SK-N-SH (cell line): ENCODE results near the gene CAMKMT. TPM values are rescaled to one million over a fixed set of nuclear protein-coding genes. Genes with fewer than 3 reads are reported as not detected.

Experiments
- CTCF ChIA-PET: fragments of 300-600, 350-600 bp; formaldehyde crosslinking; extraction: SDS; loops from one replicate; lab custom pipeline; 2021; lab: Yijun Ruan, JAX
- POLR2A ChIA-PET: fragments of 350-600 bp; sonication (Branson Sonifier 250); formaldehyde crosslinking; extraction: SDS; loops from one replicate; lab custom pipeline; 2020; ENCODE audit warnings: antibody characterized with exemption, inconsistent platforms; lab: Yijun Ruan, JAX
- DNase-seq: peaks from one replicate; pipeline ENCODE4 v3.0.0; 2012
- H2AFZ ChIP-seq: fragments of 200-600 bp; sonication (generic); 2 replicates; pipeline ENCODE4 v1.8.1; 2016; ENCODE audit warnings: antibody characterized with exemption, mild to moderate bottlenecking, low read depth
- H3F3A ChIP-seq: fragments of 200-600 bp; sonication (generic); replicated peaks from 2 replicates; pipeline ENCODE3; 2016; ENCODE audit warnings: antibody characterized with exemption, mild to moderate bottlenecking; ENCODE audit not compliant: insufficient read depth
- H3K27ac ChIP-seq, 2 experiments: fragments of 200-500 bp in 1 of 2; fragments of 200-600 bp in 1 of 2; sonication (Bioruptor generic) in 1 of 2; sonication (generic), shearing (Covaris generic) in 1 of 2; 2 replicates each; pipeline versions ENCODE4 v1.5.1 to v1.6.1; 2014 to 2016; ENCODE audit warnings: low read depth in 2 of 2, inconsistent platforms in 1 of 2, low read length in 1 of 2, mild to moderate bottlenecking in 1 of 2, mixed read lengths in 1 of 2
- H3K27me3 ChIP-seq: fragments of 200-600 bp; sonication (generic), shearing (Covaris generic); 2 replicates; pipeline ENCODE4 v1.6.1; 2016; ENCODE audit warnings: mixed run types; ENCODE audit not compliant: insufficient read depth
- H3K36me3 ChIP-seq, 2 experiments: fragments of 200-500 bp in 1 of 2; fragments of 200-600 bp in 1 of 2; sonication (Bioruptor generic) in 1 of 2; sonication (generic) in 1 of 2; replicated peaks in 1 of 2; 2 replicates each; pipeline versions ENCODE3 to v1.5.1; 2014 to 2016; ENCODE audit warnings: low read length in 1 of 2, mild to moderate bottlenecking in 1 of 2; ENCODE audit not compliant: insufficient read depth in 2 of 2, control insufficient read depth in 1 of 2
- H3K4me1 ChIP-seq, 2 experiments: fragments of 200-500 bp in 1 of 2; fragments of 200-600 bp in 1 of 2; sonication (Bioruptor generic) in 1 of 2; sonication (generic), shearing (Covaris generic) in 1 of 2; 2 replicates each; pipeline versions ENCODE4 v1.5.1 to v1.6.1; 2014 to 2016; ENCODE audit warnings: low read depth in 1 of 2, low read length in 1 of 2, mixed run types in 1 of 2; ENCODE audit not compliant: insufficient read depth in 2 of 2, control insufficient read depth in 1 of 2
- H3K4me2 ChIP-seq: fragments of 200-600 bp; sonication (generic), shearing (Covaris generic); 2 replicates; pipeline ENCODE4 v1.6.1; 2017; ENCODE audit warnings: mixed run types
- H3K4me3 ChIP-seq, 2 experiments: fragments of 200-500 bp in 1 of 2; fragments of 200-600 bp in 1 of 2; sonication (Bioruptor generic) in 1 of 2; sonication (generic), shearing (Covaris generic) in 1 of 2; 2 replicates each; pipeline versions ENCODE4 v1.5.1 to v1.8.1; 2014 to 2016; ENCODE audit warnings: low read depth in 2 of 2, inconsistent platforms in 1 of 2, low read length in 1 of 2, mild to moderate bottlenecking in 1 of 2, mixed read lengths in 1 of 2, moderate library complexity in 1 of 2
- H3K79me2 ChIP-seq: fragments of 200-600 bp; sonication (generic); 2 replicates; pipeline ENCODE4 v1.8.1; 2017; ENCODE audit warnings: mild to moderate bottlenecking; ENCODE audit not compliant: insufficient read depth
- H3K9ac ChIP-seq: fragments of 200-600 bp; sonication (generic); 2 replicates; pipeline ENCODE4 v1.6.1; 2017; ENCODE audit warnings: mixed run types
- H3K9me2 ChIP-seq: fragments of 200-600 bp; sonication (generic); 2 replicates; pipeline ENCODE4 v1.6.1; 2017; ENCODE audit warnings: mixed run types
- H3K9me3 ChIP-seq: fragments of 200-600 bp; sonication (generic); 2 replicates; pipeline ENCODE4 v1.6.1; 2017; ENCODE audit warnings: mixed run types, mild to moderate bottlenecking, moderate library complexity
- H4K20me1 ChIP-seq: fragments of 200-600 bp; sonication (generic); 2 replicates; pipeline ENCODE4 v1.6.1; 2017; ENCODE audit warnings: mild to moderate bottlenecking, mixed run types; ENCODE audit not compliant: insufficient read depth
- CTCF ChIP-seq: fragments of 200-600 bp; sonication (generic); IDR thresholded peaks from 2 replicates; pipeline ENCODE4 v1.6.1; 2017; ENCODE audit warnings: antibody characterized with exemption, mild to moderate bottlenecking, moderate library complexity
- EP300 ChIP-seq, 2 experiments: IDR thresholded peaks; 2 replicates each; pipeline versions ENCODE4 v1.4.0 to v1.6.1; 2012; ENCODE audit warnings: borderline replicate concordance in 1 of 2, low read depth in 1 of 2, low read length in 1 of 2
- MXI1 ChIP-seq: IDR thresholded peaks from 2 replicates; pipeline ENCODE4 v1.6.1; 2012; ENCODE audit warnings: mild to moderate bottlenecking, low read depth, low read length, improper control_type of control experiment
- NRF1 ChIP-seq: IDR thresholded peaks from 2 replicates; pipeline ENCODE4 v1.6.1; 2012; ENCODE audit warnings: low read depth, mild to moderate bottlenecking, low read length
- RAD21 ChIP-seq: IDR thresholded peaks from 2 replicates; pipeline ENCODE4 v1.6.1; 2012; ENCODE audit warnings: mild to moderate bottlenecking, low read length
- SMC3 ChIP-seq: IDR thresholded peaks from 2 replicates; pipeline ENCODE4 v1.6.1; 2012; ENCODE audit warnings: low read depth, low read length, improper control_type of control experiment
- TCF12 ChIP-seq: IDR thresholded peaks from 2 replicates; pipeline ENCODE4 v1.4.0; 2012
- YY1 ChIP-seq: IDR thresholded peaks from 2 replicates; pipeline ENCODE4 v1.4.0; 2012; ENCODE audit warnings: low read depth, mild to moderate bottlenecking
- ZBTB33 ChIP-seq: IDR thresholded peaks from 2 replicates; pipeline ENCODE4 v1.4.0; 2012; ENCODE audit warnings: low read depth, borderline replicate concordance
- WGBS: methylation state at CpG from one replicate; pipeline ENCODE4 v1.1.6; 2017; ENCODE audit warnings: low lambda C conversion rate; 5-methylcytosine and 5-hydroxymethylcytosine counted together
- polyA plus RNA-seq, 3 experiments: library from polyadenylated mRNA; depleted of rRNA; stranded (reverse); fragments of >200 nt; gene quantifications; 2 replicates each; pipeline ENCODE4 v1.2.3, GENCODE V29; 2012

The CAMKMT gene
- polyA plus RNA-seq, 1 of the 3 experiments (the other 2 are of a cell fraction) = 5.9 TPM

- H4K20me1 ChIP-seq = no peaks in the 10 kb centered on the region
- no peaks in the 10 kb centered on the region for H3K36me3 ChIP-seq
- H3F3A ChIP-seq = no peaks in the 10 kb centered on the region
- no peak overlapping the region for H2AFZ ChIP-seq
- WGBS = 71% methylated on average over 3 of the region's 3 CpGs
- H3K79me2 ChIP-seq = no peaks in the 10 kb centered on the region
- TF ChIP-seq RAD21 (0 out of 2 replicates have a peak, but pooled peaks have one; percentile 4), MXI1 (peak; percentile 29; the same call in 1 of the 2 replicates), NRF1 (no peak), TCF12 (peak; percentile 17; the same call in 1 of the 2 replicates)
- ChIA-PET POLR2A (no interaction called here), CTCF (interaction anchor here (0.9 to 6.2 kb wide), 4 partner anchors 35 to 242 kb away, joined by 3 to 75 read pairs (median 26); no protein-coding TSS in a partner anchor)
- H3K9ac ChIP-seq = no peak overlapping the region
- H3K4me3 ChIP-seq = no peak overlapping the region
- peak overlapping the region in 1 of 2 experiments; percentile 87; a peak in 2 of 4 replicates for H3K27ac ChIP-seq
- DNase-seq = peak; percentile 16
- H3K9me3 ChIP-seq = no peaks in the 10 kb centered on the region
- no peaks in the 10 kb centered on the region for H3K27me3 ChIP-seq
- H3K4me1 ChIP-seq = peaks cover 0 to 47% of the 10 kb centered on the region in 2 experiments; a peak in 2 of 4 replicates
- no peaks in the 10 kb centered on the region for H3K9me2 ChIP-seq
- H3K4me2 ChIP-seq = no peak overlapping the region
These were observed 351.4 kb downstream of the CAMKMT start for GRCh38 chr2:44713170-44713569.

- TF ChIP-seq SMC3 = peak; percentile 80
- TF ChIP-seq ZBTB33 = no peak
- 0 out of 4 replicates have a peak, but pooled peaks of 1 of the 2 experiments have one; percentile 36 for TF ChIP-seq EP300 (IDR thresholded peaks at IDR 0.05; ENCODE audit: borderline replicate concordance in 1 of 2, low read depth in 1 of 2, low read length in 1 of 2)
- TF ChIP-seq MXI1 = 0 out of 2 replicates have a peak, but pooled peaks have one; percentile 13
- TF ChIP-seq CTCF = peak; percentile 63
- TF ChIP-seq RAD21 = peak; percentile 95
- no peak for TF ChIP-seq YY1
- no peak for TF ChIP-seq TCF12
- Histone ChIP-seq H4K20me1 (no peaks in the 10 kb centered on the region), H3K9me3 (no peaks in the 10 kb centered on the region), H3K4me1 (peaks cover 0 to 22% of the 10 kb centered on the region in 2 experiments; a peak in 2 of 4 replicates), H2AFZ (no peak overlapping the region), H3K27ac (peak overlapping the region in 1 of 2 experiments; percentile 31; a peak in 2 of 4 replicates), H3K9ac (no peak overlapping the region), H3K9me2 (no peaks in the 10 kb centered on the region), H3K4me3 (no peak overlapping the region), H3K27me3 (no peaks in the 10 kb centered on the region), H3F3A (no peaks in the 10 kb centered on the region), H3K79me2 (no peaks in the 10 kb centered on the region), H3K4me2 (no peak overlapping the region), H3K36me3 (no peaks in the 10 kb centered on the region)
- POLR2A ChIA-PET = interaction anchor here (0.6 kb wide), 1 partner anchor 63 kb away, joined by 3 read pairs; no protein-coding TSS in a partner anchor
- CTCF ChIA-PET = interaction anchor here (0.7 to 6.2 kb wide), 29 partner anchors 9 to 354 kb away, joined by 3 to 75 read pairs (median 5); partner anchors contain the start of gene CAMKMT
- peak; percentile 46 for DNase-seq
- 71% methylated on average over 3 of the region's 3 CpGs for WGBS
These were observed 353.9 kb downstream of the CAMKMT start for GRCh38 chr2:44715671-44716081.
